Left lung (tissue), 10 donors: ENCODE data around the gene HSD17B14. TPM values are rescaled to one million over a fixed set of nuclear protein-coding genes. Genes with fewer than 3 reads are reported as not detected.
A peak's percentile ranks its signal among the peaks of the same experiment; 100 is the strongest.

Experiments
- ATAC-seq: fragments of 200-7000 bp; cut with Tn5 transposase; one replicate; pipeline ENCODE4 v1.9.1; 2020; ENCODE audit warnings: moderate library complexity
- DNase-seq, 4 donors: peaks; one replicate each; pipeline ENCODE4 v3.0.0-alpha.2; 2013 to 2020
- H3K27ac ChIP-seq, 2 donors: fragments of 200-600 bp; sonication (generic) in 1 of 2; one replicate each; pipeline versions ENCODE4 v1.5.0 to v1.8.0; 2020 to 2021
- H3K27me3 ChIP-seq, 2 donors: fragments of 200-600 bp; sonication (generic) in 1 of 2; one replicate each; pipeline versions ENCODE4 v1.5.0 to v1.8.0; 2020 to 2021
- H3K36me3 ChIP-seq, 2 donors: fragments of 200-600 bp; sonication (generic) in 1 of 2; one replicate each; pipeline versions ENCODE4 v1.5.0 to v1.8.0; 2020 to 2021
- H3K4me1 ChIP-seq, 2 donors: fragments of 200-600 bp; one replicate each; pipeline ENCODE4 v1.8.0; 2021
- H3K4me3 ChIP-seq, 2 donors: fragments of 200-600 bp; sonication (generic) in 1 of 2; one replicate each; pipeline versions ENCODE4 v1.5.0 to v1.8.0; 2020 to 2021; ENCODE audit warnings: mild to moderate bottlenecking in 1 of 2
- H3K9me3 ChIP-seq, 2 donors: fragments of 200-600 bp; sonication (generic) in 1 of 2; one replicate each; pipeline versions ENCODE4 v1.5.0 to v1.8.0; 2020 to 2021
- CTCF ChIP-seq, 2 donors: fragments of 200-600 bp; sonication (generic) in 1 of 2; IDR thresholded peaks; one replicate each; pipeline versions ENCODE4 v1.5.0 to v1.8.0; 2021; ENCODE audit warnings: antibody characterized with exemption in 2 of 2
- intact Hi-C, 2 donors: fragments of 100-400 bp; cut with DNase I; formaldehyde crosslinking; loops; one replicate each; pipeline versions ENCODE4 v1.11.2 to v1.14.2; 2022
- polyA plus RNA-seq, 6 donors: library from polyadenylated mRNA; unstranded; fragments of 120-200 nt; gene quantifications; one replicate each; pipeline ENCODE4 v1.2.1, GENCODE V29; 2013; ENCODE audit not compliant: insufficient read length in 6 of 6
- total RNA-seq, 2 donors: library from RNA; stranded (reverse); fragmentation: NEBNext Ultra II Directional; extraction: Animal tissue kit (Norgen Biotek cat#: 25700); gene quantifications; one replicate each; pipeline ENCODE4 v1.2.1, GENCODE V29; 2021
- donor health status: DM: no; HTN: yes; CAD: no.
- donor health status: DM: no; HTN: no; CAD: no.

HSD17B14 gene
- total and polyA plus RNA-seq, 8 donors, result 6.7 to 20.3 (median 9.3) TPM

GRCh38 chr19:48841571-48841970, 5.3 kb upstream of the HSD17B14 start:
- Histone ChIP-seq H3K4me3 (no peak overlapping the region), H3K4me1 (peaks cover 0 to 7% of the 10 kb centered on the region in 2 donors), H3K27me3 (peaks cover 0 to 9% of the 10 kb centered on the region in 2 donors), H3K36me3 (peaks cover 0 to 7% of the 10 kb centered on the region in 2 donors), H3K9me3 (no peaks in the 10 kb centered on the region), H3K27ac (no peak overlapping the region)
- no peak for TF ChIP-seq CTCF (IDR thresholded peaks at IDR 0.05)
- intact Hi-C loops, result loop anchor here in 1 of 2 donors (10.0 kb wide), 1 partner anchor 47 kb away; no protein-coding TSS in a partner anchor
- DNase-seq (no peak), ATAC-seq (no peak)

GRCh38 chr19:48841047-48841446, 4.8 kb upstream of the HSD17B14 start:
- intact Hi-C loops, result loop anchor here in 1 of 2 donors (10.0 kb wide), 1 partner anchor 46 kb away; no protein-coding TSS in a partner anchor
- H3K27me3 ChIP-seq, result peaks cover 0 to 14% of the 10 kb centered on the region in 2 donors
- H3K4me3 ChIP-seq, result no peak overlapping the region
- H3K36me3 ChIP-seq, result peaks cover 0 to 7% of the 10 kb centered on the region in 2 donors
- H3K4me1 ChIP-seq, result peaks cover 0 to 11% of the 10 kb centered on the region in 2 donors
- H3K9me3 ChIP-seq, result no peaks in the 10 kb centered on the region
- no peak for ATAC-seq
- no peak for TF ChIP-seq CTCF (IDR thresholded peaks at IDR 0.05)
- H3K27ac ChIP-seq, result no peak overlapping the region
- peak in 1 of 4 donors; percentile 72 for DNase-seq

DNA sequence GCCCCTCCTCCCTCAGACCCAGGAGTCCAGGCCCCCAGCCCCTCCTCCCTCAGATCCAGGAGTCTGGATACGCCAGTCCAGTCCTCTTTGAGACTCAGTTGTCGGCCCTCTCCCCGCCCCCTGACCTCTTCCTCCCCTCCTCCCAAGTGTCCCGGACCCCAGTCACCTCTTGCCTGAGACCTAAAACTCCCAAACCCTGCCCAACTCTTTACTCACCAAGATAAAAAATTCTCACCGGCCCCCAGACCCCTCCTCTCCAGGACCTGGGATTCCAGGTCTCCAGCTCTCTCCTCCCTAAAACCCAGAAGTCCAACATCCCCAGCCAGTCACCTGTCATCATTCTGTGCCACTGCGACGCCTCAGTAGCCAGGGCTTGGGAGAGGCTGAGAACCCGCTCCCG, 1.4 kb upstream of the HSD17B14 start:
- Histone ChIP-seq H3K36me3 (peaks cover 0 to 9% of the 10 kb centered on the region in 2 donors), H3K4me1 (peaks cover 0 to 17% of the 10 kb centered on the region in 2 donors), H3K4me3 (no peak overlapping the region), H3K27ac (no peak overlapping the region), H3K27me3 (peaks cover 0 to 16% of the 10 kb centered on the region in 2 donors), H3K9me3 (no peaks in the 10 kb centered on the region)
- DNase-seq, result no peak
- intact Hi-C loops, result loop anchor here in 1 of 2 donors (5.0 kb wide), 1 partner anchor 45 kb away; no protein-coding TSS in a partner anchor
- TF ChIP-seq CTCF (IDR thresholded peaks at IDR 0.05), result no peak
- no peak for ATAC-seq

GRCh38 chr19:48837051-48837524, 797 bp upstream of the HSD17B14 start:
- peaks cover 0 to 16% of the 10 kb centered on the region in 2 donors for H3K27me3 ChIP-seq
- H3K9me3 ChIP-seq, result no peaks in the 10 kb centered on the region
- peak; percentile 67 to 92 (median 90) for DNase-seq
- intact Hi-C loops, result loop anchor here in 1 of 2 donors (5.0 kb wide), 1 partner anchor 45 kb away; no protein-coding TSS in a partner anchor
- peak overlapping the region; percentile 15 to 73 for H3K27ac ChIP-seq
- H3K4me1 ChIP-seq, result peaks cover 0 to 17% of the 10 kb centered on the region in 2 donors
- H3K36me3 ChIP-seq, result peaks cover 0 to 9% of the 10 kb centered on the region in 2 donors
- no peak for TF ChIP-seq CTCF (IDR thresholded peaks at IDR 0.05)
- H3K4me3 ChIP-seq, result peak overlapping the region; percentile 35 to 47
- ATAC-seq, result peak; percentile 80

- intact Hi-C loops, result loop anchor here in 1 of 2 donors (5.0 kb wide), 1 partner anchor 43 kb away; no protein-coding TSS in a partner anchor
These were observed 580 bp downstream of the HSD17B14 start for GRCh38 chr19:48835734-48836088.

More at GRCh38 chr19:48835734-48836088, 580 bp downstream of the HSD17B14 start:
- TF ChIP-seq CTCF (IDR thresholded peaks at IDR 0.05), result peak; percentile 82 to 89
- DNase-seq (peak; percentile 74 to 95 (median 91)), ATAC-seq (peak; percentile 96)
- Histone ChIP-seq H3K4me1 (peaks cover 0 to 17% of the 10 kb centered on the region in 2 donors), H3K36me3 (peaks cover 0 to 14% of the 10 kb centered on the region in 2 donors), H3K27ac (peak overlapping the region; percentile 64 to 71), H3K27me3 (peaks cover 0 to 16% of the 10 kb centered on the region in 2 donors), H3K4me3 (peak overlapping the region; percentile 35 to 47), H3K9me3 (no peaks in the 10 kb centered on the region)
